HepG2 (cell line): Measurements from ENCODE around the gene CYB5A. TPM values are rescaled to one million over a fixed set of nuclear protein-coding genes. Genes with fewer than 3 reads are reported as not detected.

Experiments used
- polyA plus RNA-seq, 8 experiments: library from polyadenylated mRNA; depleted of rRNA in 3 of 8; stranded (reverse) in 7 of 8; unstranded in 1 of 8; fragments of >200 nt; fragmentation: Illumina TruSeq in 4 of 8; extraction: Trizol in 4 of 8; gene quantifications; 2 replicates each; pipeline versions ENCODE4 v1.2.1 to v1.2.3, GENCODE V29; 2011 to 2016; ENCODE audit warnings: low read depth in 4 of 8, missing spikeins in 1 of 8, mixed read lengths in 1 of 8; ENCODE audit not compliant: insufficient read depth in 1 of 8
- small RNA-seq, 3 experiments: library from RNA; depleted of rRNA; stranded (forward); fragments of <200 nt; gene quantifications; one replicate each; pipeline ENCODE3, GENCODE V24; 2012; ENCODE audit warnings: low read depth in 2 of 3, low replicate concordance in 1 of 3; ENCODE audit not compliant: insufficient read length in 3 of 3, insufficient read depth in 2 of 3
- total RNA-seq, 5 experiments: library from RNA; depleted of rRNA; stranded (reverse); fragments of >200 nt; fragmentation: Illumina TruSeq; extraction: Trizol; gene quantifications; 2 replicates each; pipeline ENCODE4 v1.2.3, GENCODE V29; 2016; ENCODE audit warnings: low read depth in 1 of 5

The CYB5A gene
- total and polyA plus RNA-seq, 2 of the 13 experiments (the other 11 are each of a cell fraction or from before 2014, with no cell fraction given), result 215 to 356 TPM

Small RNA genes lying within 50 kb of the gene (small RNA-seq; reads per million reads assigned to genes)
- 0 reads per million in 3 experiments for gene RN7SL551P

Other genes starting within 250 kb of the CYB5A start
- gene FBXO15, start 144.1 kb downstream of the CYB5A start, total RNA-seq (2016; rRNA removed; fragmentation: Illumina TruSeq; extraction: Trizol), result 0.09 TPM in 1 of 2 replicates, not detected in the other
- gene FBXO15, start 144.1 kb downstream of the CYB5A start, polyA plus RNA-seq (2011; rRNA removed), result 0.12 and 0.46 TPM in 2 replicates
- 55.6 and 62.3 TPM in 2 replicates for gene TIMM21, start 143.4 kb downstream of the CYB5A start, total RNA-seq (2016; rRNA removed; fragmentation: Illumina TruSeq; extraction: Trizol)
- 21.5 and 29.6 TPM in 2 replicates for gene TIMM21, start 143.4 kb downstream of the CYB5A start, polyA plus RNA-seq (2011; rRNA removed)
- not detected in 2 replicates for gene C18orf63, start 23.9 kb upstream of the CYB5A start, total RNA-seq (2016; rRNA removed; fragmentation: Illumina TruSeq; extraction: Trizol)
- 0.01 TPM in 1 of 2 replicates, not detected in the other for gene C18orf63, start 23.9 kb upstream of the CYB5A start, polyA plus RNA-seq (2011; rRNA removed)
- gene DIPK1C, start 165.3 kb upstream of the CYB5A start, total RNA-seq (2016; rRNA removed; fragmentation: Illumina TruSeq; extraction: Trizol), result not detected in 2 replicates
- gene DIPK1C, start 165.3 kb upstream of the CYB5A start, polyA plus RNA-seq (2011; rRNA removed), result 1.1 and 1.8 TPM in 2 replicates
- gene CNDP2, start 204.4 kb upstream of the CYB5A start, total RNA-seq (2016; rRNA removed; fragmentation: Illumina TruSeq; extraction: Trizol), result 80.8 and 113 TPM in 2 replicates
- 64.7 and 76.8 TPM in 2 replicates for gene CNDP2, start 204.4 kb upstream of the CYB5A start, polyA plus RNA-seq (2011; rRNA removed)
- gene CNDP1, start 242.5 kb upstream of the CYB5A start, total RNA-seq (2016; rRNA removed; fragmentation: Illumina TruSeq; extraction: Trizol), result not detected in 2 replicates
- gene CNDP1, start 242.5 kb upstream of the CYB5A start, polyA plus RNA-seq (2011; rRNA removed), result 0.01 and 0.13 TPM in 2 replicates